Endothelial cell of umbilical vein (primary cell): ENCODE measurements around the gene KSR1.

Source experiments
- CTCF ChIP-seq, 2 donors: IDR thresholded peaks; 1 replicate in 1 of 2; 2 replicates in 1 of 2; pipeline ENCODE4 v1.5.1; 2011; ENCODE audit warnings: low read length in 2 of 2, mild to moderate bottlenecking in 2 of 2, moderate library complexity in 2 of 2, control low read depth in 1 of 2, inconsistent platforms in 1 of 2, low read depth in 1 of 2; ENCODE audit not compliant: insufficient read depth in 1 of 2; ENCODE audit errors: extremely low read depth in 1 of 2
- EZH2 ChIP-seq: IDR thresholded peaks from 2 replicates; pipeline ENCODE4 v1.6.1; 2012; ENCODE audit warnings: borderline replicate concordance, low read depth, mild to moderate bottlenecking, moderate library complexity, low read length, inconsistent platforms; ENCODE audit not compliant: severe bottlenecking
- FOS ChIP-seq: IDR thresholded peaks from 2 replicates; pipeline ENCODE4 v1.6.1; 2011; ENCODE audit warnings: mild to moderate bottlenecking, low read length, moderate library complexity, borderline replicate concordance; ENCODE audit not compliant: insufficient read depth
- JUN ChIP-seq: IDR thresholded peaks from 2 replicates; pipeline ENCODE4 v1.6.1; 2011; ENCODE audit warnings: borderline replicate concordance, low read depth; ENCODE audit not compliant: insufficient read length, insufficient read depth
- MAX ChIP-seq: IDR thresholded peaks from 2 replicates; pipeline ENCODE4 v1.6.1; 2011; ENCODE audit not compliant: insufficient read depth, insufficient read length
- MYC ChIP-seq: IDR thresholded peaks from one replicate; pipeline ENCODE4 v1.6.1; 2011; ENCODE audit warnings: mild to moderate bottlenecking, low read depth, low read length
- POLR2A ChIP-seq: IDR thresholded peaks from 2 replicates; pipeline ENCODE4 v1.6.1; 2012; ENCODE audit warnings: low read depth, mild to moderate bottlenecking, control low read depth, low read length
- POLR2AphosphoS5 ChIP-seq: IDR thresholded peaks from 2 replicates; pipeline ENCODE4 v1.6.1; 2012; ENCODE audit warnings: low read depth, mild to moderate bottlenecking, control low read depth, low read length, moderate library complexity; ENCODE audit not compliant: insufficient read depth

- TF ChIP-seq CTCF (IDR thresholded peaks at IDR 0.05; ENCODE audit: extremely low read depth in 1 of 2, insufficient read depth in 1 of 2, low read depth in 1 of 2, low read length in 2 of 2) (no peak), POLR2A (no peak), POLR2AphosphoS5 (no peak), EZH2 (no peak), FOS (no peak), JUN (no peak), MAX (no peak), MYC (no peak)
Measured at GRCh38 chr17:27445971-27446370, 10.3 kb upstream of the KSR1 start.
